Muscle of leg (tissue), 11 donors: ENCODE measurements around the gene ZNF837. TPM values are rescaled to one million over a fixed set of nuclear protein-coding genes. Genes with fewer than 3 reads are reported as not detected.
"Not testable (repeated sequence)": the region's sequence is repeated elsewhere in the genome, so short reads cannot be mapped to it uniquely, and the experiment has no call there.

Experiments used
- DNase-seq: peaks from one replicate; pipeline ENCODE4 v3.0.0; 2013
- H3K27ac ChIP-seq: one replicate; pipeline ENCODE4 v1.5.1; 2013; ENCODE audit warnings: mild to moderate bottlenecking, low read length, control low read depth
- H3K27me3 ChIP-seq: one replicate; pipeline ENCODE4 v1.6.1; 2013; ENCODE audit warnings: low read length; ENCODE audit not compliant: control insufficient read depth, insufficient read depth
- H3K36me3 ChIP-seq: one replicate; pipeline ENCODE4 v1.6.1; 2013; ENCODE audit warnings: low read length; ENCODE audit not compliant: control insufficient read depth, insufficient read depth
- H3K4me1 ChIP-seq: one replicate; pipeline ENCODE4 v1.6.1; 2013; ENCODE audit warnings: low read length; ENCODE audit not compliant: control insufficient read depth, insufficient read depth
- H3K4me3 ChIP-seq: one replicate; pipeline ENCODE4 v1.5.1; 2013; ENCODE audit warnings: low read length, control low read depth
- H3K9me3 ChIP-seq: replicated peaks from 2 replicates; pipeline ENCODE4 v1.6.1; 2013; ENCODE audit warnings: low read depth, low read length; ENCODE audit not compliant: control insufficient read depth
- WGBS: methylation state at CpG from one replicate; pipeline ENCODE4 v1.1.5; 2013; ENCODE audit warnings: missing lambda C conversion rate; ENCODE audit not compliant: insufficient coverage; 5-methylcytosine and 5-hydroxymethylcytosine counted together
- polyA plus RNA-seq, 8 donors: library from polyadenylated mRNA; unstranded; fragments of 120-200 nt; gene quantifications; one replicate each; pipeline versions ENCODE4 v1.2.1 to v1.2.3, GENCODE V29; 2013; ENCODE audit warnings: inconsistent platforms in 1 of 8, low replicate concordance in 1 of 8; ENCODE audit not compliant: insufficient read length in 8 of 8, insufficient read depth in 1 of 8
- total RNA-seq: library from RNA; stranded (reverse); fragments of 120-200 nt; gene quantifications from one replicate; pipeline ENCODE4 v1.2.4, GENCODE V29; 2013

Gene ZNF837
- total and polyA plus RNA-seq, 9 donors: 1.0 to 2.3 (median 1.7) TPM

- Histone ChIP-seq H3K4me1 (peaks cover 26% of the 10 kb centered on the region), H3K27ac (peak within 1 kb of the TSS; percentile 98), H3K27me3 (no peaks in the 10 kb centered on the region), H3K4me3 (peak within 1 kb of the TSS; percentile 79), H3K36me3 (peaks cover 26% of the 10 kb centered on the region), H3K9me3 (no peaks in the 10 kb centered on the region)
- peak; percentile 100 for DNase-seq
- under 1% methylated on average over 62 of the region's 64 CpGs for WGBS
Measured at GRCh38 chr19:58386576-58387337, 5.9 kb upstream of the ZNF837 start, which contains the start of gene RPS5. TSS of gene RPS5 (plus strand) at chr19:58387269. CDS start at chr19:58388138, 869 bp downstream.

DNA sequence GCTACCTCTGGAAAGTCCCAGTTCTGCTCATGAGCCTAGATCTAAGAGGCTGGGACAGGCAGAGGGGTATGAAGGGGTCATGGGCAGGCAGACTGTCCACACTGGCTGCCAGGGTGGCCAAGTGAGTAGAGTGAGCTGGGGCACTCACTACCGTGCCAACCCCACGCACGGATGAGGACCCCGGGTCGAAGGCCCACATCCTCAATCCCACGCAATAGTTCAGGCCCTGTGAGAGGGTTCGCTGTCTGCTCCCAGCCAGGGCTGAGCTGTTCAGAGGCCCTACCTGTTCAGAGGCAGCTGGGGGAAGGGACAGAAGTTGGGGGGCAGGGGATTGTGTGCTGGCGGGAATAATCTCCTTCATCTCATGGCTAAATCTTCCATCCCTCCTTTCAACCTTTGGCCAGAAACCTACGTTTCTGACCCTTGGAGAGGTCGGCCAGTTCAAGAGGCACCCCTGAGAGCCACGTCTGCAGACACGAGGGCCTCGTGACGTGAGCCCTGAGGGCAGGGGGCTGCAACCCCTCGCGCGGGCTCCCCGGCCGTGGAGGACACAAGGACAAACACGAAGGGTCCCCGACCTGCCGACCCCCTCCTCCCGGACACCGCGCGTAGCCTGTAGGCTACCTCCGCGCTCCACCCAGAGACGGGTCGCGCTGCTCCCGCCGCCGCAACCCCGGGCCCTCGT lies 5.2 kb upstream of the ZNF837 start:
- no peaks in the 10 kb centered on the region for H3K27me3 ChIP-seq
- H3K9me3 ChIP-seq: no peaks in the 10 kb centered on the region
- H3K4me3 ChIP-seq: peak overlapping the region; percentile 79
- peak overlapping the region; percentile 98 for H3K27ac ChIP-seq
- WGBS: under 1% methylated on average over 25 of the region's 36 CpGs
- peak; percentile 42 for DNase-seq
- peaks cover 30% of the 10 kb centered on the region for H3K4me1 ChIP-seq
- H3K36me3 ChIP-seq: peaks cover 19% of the 10 kb centered on the region

- DNase-seq: no peak
- H3K36me3 ChIP-seq: peaks cover 13% of the 10 kb centered on the region
- H3K27ac ChIP-seq: peak overlapping the region; percentile 98
- no peaks in the 10 kb centered on the region for H3K27me3 ChIP-seq
- peaks cover 31% of the 10 kb centered on the region for H3K4me1 ChIP-seq
- WGBS: 67% methylated on average over 8 of the region's 9 CpGs
- no peaks in the 10 kb centered on the region for H3K9me3 ChIP-seq
- peak overlapping the region; percentile 79 for H3K4me3 ChIP-seq
Measured at GRCh38 chr19:58385313-58385890, 4.6 kb upstream of the ZNF837 start.

- Histone ChIP-seq H3K4me1 (peaks cover 40% of the 10 kb centered on the region), H3K4me3 (no peak overlapping the region), H3K27me3 (no peaks in the 10 kb centered on the region), H3K27ac (no peak overlapping the region), H3K9me3 (no peaks in the 10 kb centered on the region), H3K36me3 (peaks cover 2% of the 10 kb centered on the region)
- DNase-seq: no peak
- WGBS: 84% methylated on average over 4 of the region's 6 CpGs
Measured at GRCh38 chr19:58382997-58383603, 2.3 kb upstream of the ZNF837 start.

DNA sequence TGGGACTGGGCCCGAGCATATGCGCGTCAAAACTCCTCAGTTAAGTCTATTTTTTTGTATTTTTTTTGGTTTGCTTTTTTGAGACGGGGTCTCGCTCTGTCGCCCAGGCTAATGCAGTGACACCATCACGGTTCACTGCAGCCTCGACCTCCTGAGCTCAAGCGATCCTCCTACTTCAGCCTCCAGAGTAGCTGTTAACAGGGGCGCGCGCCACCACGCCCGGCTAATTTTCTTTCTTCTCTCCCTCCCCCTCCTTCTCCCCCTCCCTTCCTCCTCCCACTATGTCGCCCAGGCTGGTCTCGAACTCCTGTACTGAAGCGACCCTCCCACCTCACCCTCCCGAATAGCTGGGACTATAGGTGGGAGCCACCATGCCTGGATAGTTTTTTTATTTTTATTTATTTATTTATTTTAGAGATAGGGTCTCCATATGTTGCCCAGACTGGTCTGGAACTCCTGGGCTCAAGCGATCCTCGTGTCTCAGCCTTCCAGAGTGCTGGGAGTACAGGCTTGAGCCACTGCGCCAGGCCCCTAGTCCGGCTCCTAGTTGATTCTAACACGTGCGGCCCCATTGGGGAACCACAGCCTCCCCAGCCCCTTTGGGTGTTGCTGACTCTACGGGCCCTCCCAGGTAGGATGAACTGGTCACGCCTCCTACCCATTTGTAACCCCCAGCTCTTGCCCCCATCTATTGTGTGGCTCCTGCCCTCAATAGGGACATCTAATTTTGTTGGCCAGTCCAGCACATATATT lies 806 bp upstream of the ZNF837 start:
- Histone ChIP-seq H3K4me1 (peaks cover 34% of the 10 kb centered on the region), H3K9me3 (no peaks in the 10 kb centered on the region), H3K27me3 (no peaks in the 10 kb centered on the region), H3K36me3 (no peaks in the 10 kb centered on the region), H3K27ac (peak overlapping the region; percentile 91), H3K4me3 (peak overlapping the region; percentile 74)
- no peak for DNase-seq
- 52% methylated on average over 16 of the region's 26 CpGs for WGBS

GRCh38 chr19:58380037-58380661 lies 681 bp downstream of the ZNF837 start:
- Histone ChIP-seq H3K9me3 (no peaks in the 10 kb centered on the region), H3K4me1 (peaks cover 20% of the 10 kb centered on the region), H3K27ac (peak overlapping the region; percentile 91), H3K27me3 (no peaks in the 10 kb centered on the region), H3K4me3 (peak overlapping the region; percentile 74), H3K36me3 (no peaks in the 10 kb centered on the region)
- no peak for DNase-seq
- 6% methylated on average over 22 of the region's 24 CpGs for WGBS

- Histone ChIP-seq H3K27ac (no peak overlapping the region), H3K9me3 (no peaks in the 10 kb centered on the region), H3K36me3 (no peaks in the 10 kb centered on the region), H3K27me3 (no peaks in the 10 kb centered on the region), H3K4me1 (peaks cover 19% of the 10 kb centered on the region), H3K4me3 (no peak overlapping the region)
- WGBS: 88% methylated on average over 3 of the region's 6 CpGs
- no peak for DNase-seq
Measured at GRCh38 chr19:58379246-58379645, 1.6 kb downstream of the ZNF837 start.

DNA sequence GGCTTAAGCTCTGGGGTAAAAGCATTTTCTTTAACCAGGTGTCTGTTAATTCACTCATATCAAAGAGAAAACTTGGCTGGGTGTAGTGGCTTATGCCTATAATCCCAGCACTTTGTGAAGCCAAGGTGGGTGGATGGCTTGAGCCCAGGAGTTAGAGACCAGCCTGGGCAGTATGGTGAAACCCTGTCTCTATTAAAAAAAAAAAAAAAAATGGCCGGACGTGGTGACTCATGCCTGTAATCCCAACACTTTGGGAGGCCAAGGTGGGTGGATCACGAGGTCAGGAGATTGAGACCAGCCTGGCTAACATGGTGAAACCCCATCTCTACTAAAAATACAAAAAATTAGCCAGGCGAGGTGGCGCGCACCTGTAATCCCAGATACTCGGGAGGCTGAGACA lies 4.1 kb downstream of the ZNF837 start:
- not testable (repeated sequence) for H3K9me3 ChIP-seq, H3K36me3 ChIP-seq, H3K27ac ChIP-seq, H3K27me3 ChIP-seq, DNase-seq, H3K4me3 ChIP-seq
- WGBS: 82% methylated on average over 3 of the region's 7 CpGs
- H3K4me1 ChIP-seq: peaks cover 16% of the 10 kb centered on the region

GRCh38 chr19:58374200-58374599 lies 6.6 kb downstream of the ZNF837 start:
- Histone ChIP-seq H3K4me1 (no peaks in the 10 kb centered on the region), H3K4me3 (no peak overlapping the region), H3K36me3 (no peaks in the 10 kb centered on the region), H3K27me3 (no peaks in the 10 kb centered on the region), H3K9me3 (no peaks in the 10 kb centered on the region), H3K27ac (no peak overlapping the region)
- DNase-seq: no peak
- no CpG with 5 or more reads among the region's 4 CpGs for whole genome bisulfite sequencing
